Esophagus muscularis mucosa (tissue), 3 donors: ENCODE measurements around the gene ARSB.

Experiments
- POLR2A ChIP-seq: fragments of 450-650 bp; IDR thresholded peaks from one replicate; pipeline ENCODE4 v1.6.1; 2017; ENCODE audit warnings: antibody characterized with exemption, moderate library complexity, mild to moderate bottlenecking, low read depth
- POLR2AphosphoS5 ChIP-seq, 2 donors: sonication (generic); formaldehyde crosslinking; IDR thresholded peaks; one replicate each; pipeline ENCODE4 v1.6.1; 2017; ENCODE audit warnings: antibody characterized with exemption in 2 of 2
- TF ChIP-seq, protein P1 (sequence below), 3 experiments: fragments of 200-600 bp in 2 of 3; fragments of 450-650 bp in 1 of 3; sonication (generic) in 2 of 3; IDR thresholded peaks; one replicate each; pipeline ENCODE4 v1.5.1; 2017 to 2019; ENCODE audit warnings: antibody characterized with exemption in 3 of 3, mild to moderate bottlenecking in 2 of 3, moderate library complexity in 1 of 3

- TF ChIP-seq, protein P1, sequence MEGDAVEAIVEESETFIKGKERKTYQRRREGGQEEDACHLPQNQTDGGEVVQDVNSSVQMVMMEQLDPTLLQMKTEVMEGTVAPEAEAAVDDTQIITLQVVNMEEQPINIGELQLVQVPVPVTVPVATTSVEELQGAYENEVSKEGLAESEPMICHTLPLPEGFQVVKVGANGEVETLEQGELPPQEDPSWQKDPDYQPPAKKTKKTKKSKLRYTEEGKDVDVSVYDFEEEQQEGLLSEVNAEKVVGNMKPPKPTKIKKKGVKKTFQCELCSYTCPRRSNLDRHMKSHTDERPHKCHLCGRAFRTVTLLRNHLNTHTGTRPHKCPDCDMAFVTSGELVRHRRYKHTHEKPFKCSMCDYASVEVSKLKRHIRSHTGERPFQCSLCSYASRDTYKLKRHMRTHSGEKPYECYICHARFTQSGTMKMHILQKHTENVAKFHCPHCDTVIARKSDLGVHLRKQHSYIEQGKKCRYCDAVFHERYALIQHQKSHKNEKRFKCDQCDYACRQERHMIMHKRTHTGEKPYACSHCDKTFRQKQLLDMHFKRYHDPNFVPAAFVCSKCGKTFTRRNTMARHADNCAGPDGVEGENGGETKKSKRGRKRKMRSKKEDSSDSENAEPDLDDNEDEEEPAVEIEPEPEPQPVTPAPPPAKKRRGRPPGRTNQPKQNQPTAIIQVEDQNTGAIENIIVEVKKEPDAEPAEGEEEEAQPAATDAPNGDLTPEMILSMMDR (IDR thresholded peaks at IDR 0.05): no peak
- no peak for TF ChIP-seq POLR2A
- no peak for TF ChIP-seq POLR2AphosphoS5 (IDR thresholded peaks at IDR 0.05)
Observed at GRCh38 chr5:78979909-78980308, 5.2 kb downstream of the ARSB start.
